ENCODE measurements around the gene SIM1.
A peak's percentile ranks its signal among the peaks of the same experiment; 100 is the strongest.

Gene SIM1

DNA sequence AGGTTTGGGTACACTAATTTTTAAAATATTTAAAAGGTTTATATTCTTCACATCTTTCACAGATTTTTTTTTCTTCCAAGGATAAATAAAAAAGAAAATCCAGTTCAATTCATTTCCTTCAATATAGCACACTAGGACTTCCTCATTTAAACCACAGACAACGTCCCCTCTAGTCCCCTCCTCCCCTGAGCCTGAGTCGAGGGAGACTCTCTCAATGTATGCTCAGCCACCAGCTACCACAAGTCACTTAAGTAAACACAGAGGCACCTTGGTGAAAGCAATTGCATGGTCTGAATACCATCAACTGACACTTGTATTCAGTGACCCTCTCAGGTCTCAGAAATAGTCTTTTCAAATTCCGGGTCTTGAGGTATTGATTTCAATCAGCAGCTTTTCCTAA lies 88.6 kb downstream of the SIM1 start:
- no peak overlapping the region for H2BK120ac ChIP-seq (ENCODE audit: insufficient read depth, low read length, poor library complexity)
- no peaks in the 10 kb centered on the region for H3K9me3 ChIP-seq (ENCODE audit: insufficient read depth, low read depth, low read length)
- no peaks in the 10 kb centered on the region for H3K4me1 ChIP-seq (ENCODE audit: control insufficient read depth in 1 of 2, insufficient read depth in 2 of 2, low read length in 2 of 2)
- no peak overlapping the region for H3K18ac ChIP-seq (ENCODE audit: low read length)
- H3K4ac ChIP-seq (ENCODE audit: low read depth, low read length) = no peak overlapping the region
- no peak overlapping the region for H2AK5ac ChIP-seq (ENCODE audit: low read length)
- H2AFZ ChIP-seq (ENCODE audit: insufficient read depth, low read length, poor library complexity) = no peak overlapping the region
- H3K79me2 ChIP-seq (ENCODE audit: control insufficient read depth, insufficient read depth, low read length, poor library complexity) = no peaks in the 10 kb centered on the region
- no peak overlapping the region for H4K8ac ChIP-seq (ENCODE audit: low read depth, low read length)
- WGBS (ENCODE audit: extremely low coverage, insufficient coverage, insufficient read length) = no CpG with 5 or more reads among the region's 3 CpGs
- H3K27me3 ChIP-seq (ENCODE audit: insufficient read depth, low read length) = no peaks in the 10 kb centered on the region
- no peak overlapping the region for H2BK5ac ChIP-seq (ENCODE audit: low read depth, low read length, poor library complexity)
- H4K12ac ChIP-seq (ENCODE audit: low read depth, low read length) = no peak overlapping the region
- H3K14ac ChIP-seq (ENCODE audit: low read length) = no peak overlapping the region
- no peaks in the 10 kb centered on the region for H3K36me3 ChIP-seq (ENCODE audit: control insufficient read depth in 1 of 2, insufficient read depth in 2 of 2, low read length in 2 of 2)
- no peaks in the 10 kb centered on the region for H3K79me1 ChIP-seq (ENCODE audit: low read length)
- no peak overlapping the region for H3K4me2 ChIP-seq (ENCODE audit: low read length)
- no peak overlapping the region for H2BK12ac ChIP-seq (ENCODE audit: low read length)
- H3K9ac ChIP-seq (ENCODE audit: low read length) = no peak overlapping the region
- H3K27ac ChIP-seq (ENCODE audit: low read depth, low read length) = no peak overlapping the region
- DNase-seq = no peak
- H3K23ac ChIP-seq (ENCODE audit: low read length) = no peak overlapping the region
- H4K91ac ChIP-seq (ENCODE audit: low read depth, low read length) = no peak overlapping the region
- no peak overlapping the region for H3K4me3 ChIP-seq (ENCODE audit: low read depth, low read length)

DNA sequence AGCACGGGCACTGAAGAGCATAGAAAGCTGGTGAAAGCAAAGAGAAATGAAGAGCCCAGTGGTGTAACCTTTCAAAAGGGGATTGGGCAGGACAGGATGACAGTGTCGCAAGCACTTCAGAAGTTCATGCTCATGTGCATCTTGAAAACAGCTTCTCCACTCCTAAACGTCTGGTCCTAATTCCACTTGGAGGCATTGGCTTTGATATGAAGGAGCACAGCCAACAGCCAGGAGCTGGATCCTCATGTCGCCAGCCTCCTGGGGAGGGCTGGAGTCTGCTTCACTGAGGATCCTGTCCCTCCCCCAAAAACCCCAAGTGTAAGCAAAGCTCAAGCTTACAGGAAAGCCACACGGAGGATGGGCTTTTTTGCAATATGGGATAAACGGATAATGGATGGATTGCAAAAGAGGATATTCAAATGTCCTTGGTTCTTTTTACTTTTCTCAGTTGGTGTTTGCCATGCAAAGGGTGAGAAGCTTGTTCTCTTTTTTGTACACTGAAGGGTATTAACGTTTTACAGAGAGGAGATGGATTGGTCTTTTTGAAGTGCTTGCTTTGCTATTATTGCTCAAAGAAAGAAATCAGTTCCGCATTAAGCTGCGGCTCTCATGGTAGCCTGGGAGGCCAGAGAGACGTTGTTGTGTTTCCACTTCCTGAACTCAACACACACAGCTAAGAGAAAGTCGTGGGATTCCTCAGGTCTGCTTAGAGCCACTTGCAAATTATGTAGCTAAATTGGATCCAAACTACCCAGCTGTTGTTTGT lies 92.2 kb downstream of the SIM1 start:
- no peak overlapping the region for H2BK120ac ChIP-seq (ENCODE audit: insufficient read depth, low read length, poor library complexity)
- H3K79me1 ChIP-seq (ENCODE audit: low read length) = no peaks in the 10 kb centered on the region
- no peak for DNase-seq

DNA sequence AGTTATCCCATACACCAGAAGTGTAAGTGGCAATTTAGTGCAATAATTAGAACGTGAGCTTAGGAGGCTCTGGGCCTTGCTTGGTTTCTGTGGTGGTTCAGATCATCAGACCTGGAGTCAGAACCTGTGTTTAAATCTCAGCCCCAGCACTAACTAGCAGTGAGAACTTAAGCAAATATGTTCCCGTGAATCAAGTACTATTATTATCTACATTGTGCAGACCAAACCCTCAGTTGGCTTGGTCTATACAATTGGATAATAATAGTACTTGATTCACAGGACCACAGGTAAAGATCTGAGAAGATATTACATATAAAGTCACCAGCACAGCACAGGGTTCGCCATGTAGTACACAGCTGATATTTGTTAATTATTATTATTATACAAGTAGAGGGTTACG lies 93.1 kb downstream of the SIM1 start:
- H4K8ac ChIP-seq (ENCODE audit: low read depth, low read length) = no peak overlapping the region
- no peak overlapping the region for H3K18ac ChIP-seq (ENCODE audit: low read length)
- no peak overlapping the region for H2BK5ac ChIP-seq (ENCODE audit: low read depth, low read length, poor library complexity)
- WGBS (ENCODE audit: extremely low coverage, insufficient coverage, insufficient read length) = no CpG with 5 or more reads among the region's 4 CpGs
- no peaks in the 10 kb centered on the region for H3K36me3 ChIP-seq (ENCODE audit: control insufficient read depth in 1 of 2, insufficient read depth in 2 of 2, low read length in 2 of 2)
- H3K79me2 ChIP-seq (ENCODE audit: control insufficient read depth, insufficient read depth, low read length, poor library complexity) = no peaks in the 10 kb centered on the region
- no peaks in the 10 kb centered on the region for H3K27me3 ChIP-seq (ENCODE audit: insufficient read depth, low read length)
- no peak overlapping the region for H3K27ac ChIP-seq (ENCODE audit: low read depth, low read length)
- no peak overlapping the region for H2BK12ac ChIP-seq (ENCODE audit: low read length)
- H2AFZ ChIP-seq (ENCODE audit: insufficient read depth, low read length, poor library complexity) = no peak overlapping the region
- no peaks in the 10 kb centered on the region for H3K9me3 ChIP-seq (ENCODE audit: insufficient read depth, low read depth, low read length)
- no peak overlapping the region for H3K9ac ChIP-seq (ENCODE audit: low read length)
- no peak for DNase-seq
- no peaks in the 10 kb centered on the region for H3K79me1 ChIP-seq (ENCODE audit: low read length)
- H4K12ac ChIP-seq (ENCODE audit: low read depth, low read length) = no peak overlapping the region
- H3K4me3 ChIP-seq (ENCODE audit: low read depth, low read length) = no peak overlapping the region
- no peak overlapping the region for H2BK120ac ChIP-seq (ENCODE audit: insufficient read depth, low read length, poor library complexity)
- no peak overlapping the region for H3K4ac ChIP-seq (ENCODE audit: low read depth, low read length)
- H4K91ac ChIP-seq (ENCODE audit: low read depth, low read length) = no peak overlapping the region
- H3K23ac ChIP-seq (ENCODE audit: low read length) = no peak overlapping the region
- H3K14ac ChIP-seq (ENCODE audit: low read length) = no peak overlapping the region
- H3K4me2 ChIP-seq (ENCODE audit: low read length) = no peak overlapping the region
- H2AK5ac ChIP-seq (ENCODE audit: low read length) = no peak overlapping the region
- H3K4me1 ChIP-seq (ENCODE audit: control insufficient read depth in 1 of 2, insufficient read depth in 2 of 2, low read length in 2 of 2) = no peaks in the 10 kb centered on the region

More for the DNA sequence above, 92.2 kb downstream of the SIM1 start:
- Histone ChIP-seq H2BK5ac (ENCODE audit: low read depth, low read length, poor library complexity) (no peak overlapping the region), H4K12ac (ENCODE audit: low read depth, low read length) (peak overlapping the region; percentile 47), H3K27me3 (ENCODE audit: insufficient read depth, low read length) (no peaks in the 10 kb centered on the region), H3K23ac (ENCODE audit: low read length) (no peak overlapping the region), H2BK12ac (ENCODE audit: low read length) (no peak overlapping the region), H3K14ac (ENCODE audit: low read length) (no peak overlapping the region), H2AK5ac (ENCODE audit: low read length) (no peak overlapping the region), H3K36me3 (ENCODE audit: control insufficient read depth in 1 of 2, insufficient read depth in 2 of 2, low read length in 2 of 2) (no peaks in the 10 kb centered on the region), H3K18ac (ENCODE audit: low read length) (no peak overlapping the region), H3K9me3 (ENCODE audit: insufficient read depth, low read depth, low read length) (no peaks in the 10 kb centered on the region), H3K9ac (ENCODE audit: low read length) (no peak overlapping the region), H3K4me2 (ENCODE audit: low read length) (no peak overlapping the region), H4K8ac (ENCODE audit: low read depth, low read length) (no peak overlapping the region), H3K4me3 (ENCODE audit: low read depth, low read length) (no peak overlapping the region), H4K91ac (ENCODE audit: low read depth, low read length) (no peak overlapping the region), H3K4me1 (ENCODE audit: control insufficient read depth in 1 of 2, insufficient read depth in 2 of 2, low read length in 2 of 2) (no peaks in the 10 kb centered on the region), H2AFZ (ENCODE audit: insufficient read depth, low read length, poor library complexity) (no peak overlapping the region), H3K27ac (ENCODE audit: low read depth, low read length) (no peak overlapping the region), H3K79me2 (ENCODE audit: control insufficient read depth, insufficient read depth, low read length, poor library complexity) (no peaks in the 10 kb centered on the region), H3K4ac (ENCODE audit: low read depth, low read length) (no peak overlapping the region)
- WGBS (ENCODE audit: extremely low coverage, insufficient coverage, insufficient read length) = no CpG with 5 or more reads among the region's 11 CpGs

DNA sequence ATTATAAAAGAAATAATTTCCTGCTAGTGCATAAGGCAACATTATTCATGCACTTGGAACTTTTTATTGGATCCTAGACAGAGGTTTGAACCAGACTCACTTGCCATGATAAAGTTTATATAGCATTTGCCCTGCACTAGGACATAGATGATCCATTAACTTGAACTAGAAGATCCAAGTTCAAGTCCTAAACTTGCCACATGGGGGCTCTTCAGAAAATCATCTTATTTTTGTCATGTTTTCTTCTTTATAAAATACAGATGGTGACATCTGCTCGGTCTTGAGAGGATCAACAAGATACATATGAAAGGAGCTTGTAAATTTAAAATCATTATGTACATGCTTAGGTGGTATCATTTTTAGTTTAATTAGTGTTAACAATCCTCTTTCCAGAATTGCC lies 94.5 kb downstream of the SIM1 start:
- no peaks in the 10 kb centered on the region for H3K79me2 ChIP-seq (ENCODE audit: control insufficient read depth, insufficient read depth, low read length, poor library complexity)
- H3K9me3 ChIP-seq (ENCODE audit: insufficient read depth, low read depth, low read length) = no peaks in the 10 kb centered on the region
- no peak overlapping the region for H3K9ac ChIP-seq (ENCODE audit: low read length)
- WGBS (ENCODE audit: extremely low coverage, insufficient coverage, insufficient read length) = no CpG with 5 or more reads among the region's 1 CpG
- H3K23ac ChIP-seq (ENCODE audit: low read length) = no peak overlapping the region
- peak in 1 of 2 donors; percentile 76 for DNase-seq
- H2BK12ac ChIP-seq (ENCODE audit: low read length) = no peak overlapping the region
- no peaks in the 10 kb centered on the region for H3K4me1 ChIP-seq (ENCODE audit: control insufficient read depth in 1 of 2, insufficient read depth in 2 of 2, low read length in 2 of 2)
- no peak overlapping the region for H3K14ac ChIP-seq (ENCODE audit: low read length)
- no peak overlapping the region for H4K8ac ChIP-seq (ENCODE audit: low read depth, low read length)
- no peaks in the 10 kb centered on the region for H3K27me3 ChIP-seq (ENCODE audit: insufficient read depth, low read length)
- no peaks in the 10 kb centered on the region for H3K79me1 ChIP-seq (ENCODE audit: low read length)
- no peak overlapping the region for H2AK5ac ChIP-seq (ENCODE audit: low read length)
- no peak overlapping the region for H3K4me2 ChIP-seq (ENCODE audit: low read length)
- H4K91ac ChIP-seq (ENCODE audit: low read depth, low read length) = no peak overlapping the region
- H2AFZ ChIP-seq (ENCODE audit: insufficient read depth, low read length, poor library complexity) = no peak overlapping the region
- H2BK120ac ChIP-seq (ENCODE audit: insufficient read depth, low read length, poor library complexity) = no peak overlapping the region
- no peak overlapping the region for H4K12ac ChIP-seq (ENCODE audit: low read depth, low read length)
- no peak overlapping the region for H2BK5ac ChIP-seq (ENCODE audit: low read depth, low read length, poor library complexity)
- no peak overlapping the region for H3K4me3 ChIP-seq (ENCODE audit: low read depth, low read length)
- no peaks in the 10 kb centered on the region for H3K36me3 ChIP-seq (ENCODE audit: control insufficient read depth in 1 of 2, insufficient read depth in 2 of 2, low read length in 2 of 2)
- no peak overlapping the region for H3K27ac ChIP-seq (ENCODE audit: low read depth, low read length)
- no peak overlapping the region for H3K18ac ChIP-seq (ENCODE audit: low read length)
- H3K4ac ChIP-seq (ENCODE audit: low read depth, low read length) = no peak overlapping the region
